Measurements from ENCODE around the gene PRDM1.

PRDM1 gene

GRCh38 chr6:106082735-106083398 lies 3.3 kb upstream of the PRDM1 start:
- no peak overlapping the region for H3K27ac ChIP-seq (ENCODE audit: low read depth, low read length)
- H3K4me1 ChIP-seq (ENCODE audit: control insufficient read depth in 5 of 5, insufficient read depth in 5 of 5, low read length in 5 of 5): peaks cover 0 to 34% (median 27%) of the 10 kb centered on the region in 5 donors
- no peak overlapping the region for H3K4me3 ChIP-seq (ENCODE audit: low read depth in 1 of 5, low read length in 5 of 5)
- no peak overlapping the region for H3K9ac ChIP-seq (ENCODE audit: low read length in 5 of 5)
- peaks cover 0 to 9% (median 5%) of the 10 kb centered on the region in 5 donors for H3K27me3 ChIP-seq (ENCODE audit: control insufficient read depth in 5 of 5, insufficient read depth in 4 of 5, low read length in 5 of 5)
- no peaks in the 10 kb centered on the region for H3K9me3 ChIP-seq (ENCODE audit: control insufficient read depth in 5 of 5, low read length in 5 of 5)
- H3K36me3 ChIP-seq (ENCODE audit: control insufficient read depth in 5 of 5, insufficient read depth in 5 of 5, low read length in 5 of 5): no peaks in the 10 kb centered on the region

GRCh38 chr6:106083618-106084017 lies 2.5 kb upstream of the PRDM1 start:
- peak overlapping the region; percentile 24 for H3K27ac ChIP-seq (ENCODE audit: low read depth, low read length)
- H3K9me3 ChIP-seq (ENCODE audit: control insufficient read depth in 5 of 5, low read length in 5 of 5): no peaks in the 10 kb centered on the region
- no peaks in the 10 kb centered on the region for H3K36me3 ChIP-seq (ENCODE audit: control insufficient read depth in 5 of 5, insufficient read depth in 5 of 5, low read length in 5 of 5)
- H3K27me3 ChIP-seq (ENCODE audit: control insufficient read depth in 5 of 5, insufficient read depth in 4 of 5, low read length in 5 of 5): peaks cover 0 to 11% (median 9%) of the 10 kb centered on the region in 5 donors
- no peak overlapping the region for H3K4me3 ChIP-seq (ENCODE audit: low read depth in 1 of 5, low read length in 5 of 5)
- H3K4me1 ChIP-seq (ENCODE audit: control insufficient read depth in 5 of 5, insufficient read depth in 5 of 5, low read length in 5 of 5): peaks cover 0 to 40% (median 32%) of the 10 kb centered on the region in 5 donors
- no peak overlapping the region for H3K9ac ChIP-seq (ENCODE audit: low read length in 5 of 5)

GRCh38 chr6:106084106-106084988 lies 1.8 kb upstream of the PRDM1 start:
- H3K4me3 ChIP-seq (ENCODE audit: low read depth in 1 of 5, low read length in 5 of 5): peak overlapping the region in 1 of 5 donors; percentile 2
- H3K9me3 ChIP-seq (ENCODE audit: control insufficient read depth in 5 of 5, low read length in 5 of 5): no peaks in the 10 kb centered on the region
- H3K9ac ChIP-seq (ENCODE audit: low read length in 5 of 5): no peak overlapping the region
- peaks cover 0 to 11% (median 9%) of the 10 kb centered on the region in 5 donors for H3K27me3 ChIP-seq (ENCODE audit: control insufficient read depth in 5 of 5, insufficient read depth in 4 of 5, low read length in 5 of 5)
- H3K36me3 ChIP-seq (ENCODE audit: control insufficient read depth in 5 of 5, insufficient read depth in 5 of 5, low read length in 5 of 5): no peaks in the 10 kb centered on the region
- H3K4me1 ChIP-seq (ENCODE audit: control insufficient read depth in 5 of 5, insufficient read depth in 5 of 5, low read length in 5 of 5): peaks cover 2 to 47% (median 32%) of the 10 kb centered on the region in 5 donors
- H3K27ac ChIP-seq (ENCODE audit: low read depth, low read length): peak overlapping the region; percentile 74

GRCh38 chr6:106084989-106085691 lies 996 bp upstream of the PRDM1 start:
- no peaks in the 10 kb centered on the region for H3K36me3 ChIP-seq (ENCODE audit: control insufficient read depth in 5 of 5, insufficient read depth in 5 of 5, low read length in 5 of 5)
- H3K9me3 ChIP-seq (ENCODE audit: control insufficient read depth in 5 of 5, low read length in 5 of 5): no peaks in the 10 kb centered on the region
- peak overlapping the region; percentile 74 for H3K27ac ChIP-seq (ENCODE audit: low read depth, low read length)
- peaks cover 2 to 51% (median 32%) of the 10 kb centered on the region in 5 donors for H3K4me1 ChIP-seq (ENCODE audit: control insufficient read depth in 5 of 5, insufficient read depth in 5 of 5, low read length in 5 of 5)
- peak overlapping the region; percentile 58 to 67 (median 64) for H3K4me3 ChIP-seq (ENCODE audit: low read depth in 1 of 5, low read length in 5 of 5)
- H3K27me3 ChIP-seq (ENCODE audit: control insufficient read depth in 5 of 5, insufficient read depth in 4 of 5, low read length in 5 of 5): peaks cover 0 to 12% (median 11%) of the 10 kb centered on the region in 5 donors
- peak overlapping the region in 1 of 5 donors; percentile 68 for H3K9ac ChIP-seq (ENCODE audit: low read length in 5 of 5)

- Histone ChIP-seq H3K27ac (ENCODE audit: low read depth, low read length) (peak overlapping the region; percentile 74), H3K4me3 (ENCODE audit: low read depth in 1 of 5, low read length in 5 of 5) (peak overlapping the region; percentile 58 to 67 (median 64)), H3K9me3 (ENCODE audit: control insufficient read depth in 5 of 5, low read length in 5 of 5) (no peaks in the 10 kb centered on the region), H3K9ac (ENCODE audit: low read length in 5 of 5) (peak overlapping the region in 2 of 5 donors; percentile 66 to 68), H3K36me3 (ENCODE audit: control insufficient read depth in 5 of 5, insufficient read depth in 5 of 5, low read length in 5 of 5) (no peaks in the 10 kb centered on the region), H3K27me3 (ENCODE audit: control insufficient read depth in 5 of 5, insufficient read depth in 4 of 5, low read length in 5 of 5) (peaks cover 0 to 12% (median 9%) of the 10 kb centered on the region in 5 donors), H3K4me1 (ENCODE audit: control insufficient read depth in 5 of 5, insufficient read depth in 5 of 5, low read length in 5 of 5) (peaks cover 2 to 55% (median 32%) of the 10 kb centered on the region in 5 donors)
These were observed 498 bp upstream of the PRDM1 start for GRCh38 chr6:106085692-106085983.

GRCh38 chr6:106086814-106087175 lies 659 bp downstream of the PRDM1 start:
- peak overlapping the region; percentile 35 for H3K27ac ChIP-seq (ENCODE audit: low read depth, low read length)
- H3K27me3 ChIP-seq (ENCODE audit: control insufficient read depth in 5 of 5, insufficient read depth in 4 of 5, low read length in 5 of 5): peaks cover 0 to 12% (median 6%) of the 10 kb centered on the region in 5 donors
- no peaks in the 10 kb centered on the region for H3K9me3 ChIP-seq (ENCODE audit: control insufficient read depth in 5 of 5, low read length in 5 of 5)
- H3K36me3 ChIP-seq (ENCODE audit: control insufficient read depth in 5 of 5, insufficient read depth in 5 of 5, low read length in 5 of 5): no peaks in the 10 kb centered on the region
- peaks cover 2 to 59% (median 32%) of the 10 kb centered on the region in 5 donors for H3K4me1 ChIP-seq (ENCODE audit: control insufficient read depth in 5 of 5, insufficient read depth in 5 of 5, low read length in 5 of 5)
- H3K4me3 ChIP-seq (ENCODE audit: low read depth in 1 of 5, low read length in 5 of 5): peak overlapping the region; percentile 58 to 67 (median 64)
- H3K9ac ChIP-seq (ENCODE audit: low read length in 5 of 5): peak overlapping the region in 3 of 5 donors; percentile 40 to 72 (median 66)

GRCh38 chr6:106087548-106088325 lies 1.6 kb downstream of the PRDM1 start:
- Histone ChIP-seq H3K9ac (ENCODE audit: low read length in 5 of 5) (peak overlapping the region in 3 of 5 donors; percentile 36 to 72 (median 63)), H3K4me3 (ENCODE audit: low read depth in 1 of 5, low read length in 5 of 5) (peak overlapping the region; percentile 47 to 67 (median 64)), H3K27ac (ENCODE audit: low read depth, low read length) (peak overlapping the region; percentile 35), H3K27me3 (ENCODE audit: control insufficient read depth in 5 of 5, insufficient read depth in 4 of 5, low read length in 5 of 5) (peaks cover 0 to 12% (median 6%) of the 10 kb centered on the region in 5 donors), H3K9me3 (ENCODE audit: control insufficient read depth in 5 of 5, low read length in 5 of 5) (no peaks in the 10 kb centered on the region), H3K4me1 (ENCODE audit: control insufficient read depth in 5 of 5, insufficient read depth in 5 of 5, low read length in 5 of 5) (peaks cover 2 to 61% (median 32%) of the 10 kb centered on the region in 5 donors), H3K36me3 (ENCODE audit: control insufficient read depth in 5 of 5, insufficient read depth in 5 of 5, low read length in 5 of 5) (peaks cover 0 to 4% (median 0%) of the 10 kb centered on the region in 5 donors)

- Histone ChIP-seq H3K27ac (ENCODE audit: low read depth, low read length) (no peak overlapping the region), H3K27me3 (ENCODE audit: control insufficient read depth in 5 of 5, insufficient read depth in 4 of 5, low read length in 5 of 5) (peaks cover 0 to 12% (median 6%) of the 10 kb centered on the region in 5 donors), H3K36me3 (ENCODE audit: control insufficient read depth in 5 of 5, insufficient read depth in 5 of 5, low read length in 5 of 5) (peaks cover 0 to 4% (median 0%) of the 10 kb centered on the region in 5 donors), H3K4me3 (ENCODE audit: low read depth in 1 of 5, low read length in 5 of 5) (peak overlapping the region in 4 of 5 donors; percentile 4 to 64 (median 41)), H3K4me1 (ENCODE audit: control insufficient read depth in 5 of 5, insufficient read depth in 5 of 5, low read length in 5 of 5) (peaks cover 2 to 56% (median 25%) of the 10 kb centered on the region in 5 donors), H3K9ac (ENCODE audit: low read length in 5 of 5) (peak overlapping the region in 1 of 5 donors; percentile 12), H3K9me3 (ENCODE audit: control insufficient read depth in 5 of 5, low read length in 5 of 5) (no peaks in the 10 kb centered on the region)
These were observed 3.9 kb downstream of the PRDM1 start for GRCh38 chr6:106090001-106090400.

GRCh38 chr6:106092279-106092678 lies 6.1 kb downstream of the PRDM1 start:
- Histone ChIP-seq H3K4me1 (ENCODE audit: control insufficient read depth in 5 of 5, insufficient read depth in 5 of 5, low read length in 5 of 5) (peaks cover 2 to 43% (median 12%) of the 10 kb centered on the region in 5 donors), H3K9ac (ENCODE audit: low read length in 5 of 5) (no peak overlapping the region), H3K27me3 (ENCODE audit: control insufficient read depth in 5 of 5, insufficient read depth in 4 of 5, low read length in 5 of 5) (peaks cover 0 to 6% (median 5%) of the 10 kb centered on the region in 5 donors), H3K4me3 (ENCODE audit: low read depth in 1 of 5, low read length in 5 of 5) (no peak overlapping the region), H3K36me3 (ENCODE audit: control insufficient read depth in 5 of 5, insufficient read depth in 5 of 5, low read length in 5 of 5) (peaks cover 0 to 7% (median 0%) of the 10 kb centered on the region in 5 donors), H3K27ac (ENCODE audit: low read depth, low read length) (no peak overlapping the region), H3K9me3 (ENCODE audit: control insufficient read depth in 5 of 5, low read length in 5 of 5) (no peaks in the 10 kb centered on the region)

Measured in subcutaneous abdominal adipose tissue (tissue), 5 donors.